ENCODE measurements around the gene ARF5. TPM values are rescaled to one million over a fixed set of nuclear protein-coding genes. Genes with fewer than 3 reads are reported as not detected.
A peak's percentile ranks its signal among the peaks of the same experiment; 100 is the strongest.

The ARF5 gene
- total RNA-seq, 1 experiment from 2014 or later: 172 TPM

- TF ChIP-seq CTCF (IDR thresholded peaks at IDR 0.05; ENCODE audit: insufficient read depth in 1 of 2, low read depth in 1 of 2, low read length in 1 of 2, severe bottlenecking in 1 of 2, unreplicated experiment in 1 of 2): no peak
- H3K9me3 ChIP-seq: no peaks in the 10 kb centered on the region
- DNase-seq: no peak
- ChIA-PET POLR2A (no interaction called here), CTCF (no interaction called here)
- H3K27me3 ChIP-seq (replicated peaks; ENCODE audit: control insufficient read depth, insufficient read depth, low read length): no peaks in the 10 kb centered on the region
- no peaks in the 10 kb centered on the region for H3K9me3 Mint-ChIP-seq (ENCODE audit: unreplicated experiment)
- no peak overlapping the region for H3K27ac Mint-ChIP-seq (ENCODE audit: unreplicated experiment)
- no peaks in the 10 kb centered on the region for H3K4me1 ChIP-seq
- intact Hi-C loops (cut with micrococcal nuclease; ENCODE audit: unreplicated experiment): no loop called here
- BruUV-seq (replicated peaks): no TSS peak
- 0 out of 2 replicates have a peak, but pooled peaks cover 1% of the 10 kb centered on the region for H3K36me3 ChIP-seq (ENCODE audit: control insufficient read depth, insufficient read depth, low read length)
- peaks cover 3% of the 10 kb centered on the region for H3K27me3 Mint-ChIP-seq (ENCODE audit: insufficient read depth, unreplicated experiment)
- no peak overlapping the region for H3K4me3 ChIP-seq (ENCODE audit: low read depth, low read length)
- H3K36me3 Mint-ChIP-seq (ENCODE audit: insufficient read depth, unreplicated experiment): peaks cover 19% of the 10 kb centered on the region
- H3K4me1 Mint-ChIP-seq (ENCODE audit: low read depth, unreplicated experiment): no peaks in the 10 kb centered on the region
- H3K4me3 Mint-ChIP-seq (ENCODE audit: unreplicated experiment): no peak overlapping the region
Measured at GRCh38 chr7:127595737-127596136, 7.5 kb downstream of the ARF5 start.

DNA sequence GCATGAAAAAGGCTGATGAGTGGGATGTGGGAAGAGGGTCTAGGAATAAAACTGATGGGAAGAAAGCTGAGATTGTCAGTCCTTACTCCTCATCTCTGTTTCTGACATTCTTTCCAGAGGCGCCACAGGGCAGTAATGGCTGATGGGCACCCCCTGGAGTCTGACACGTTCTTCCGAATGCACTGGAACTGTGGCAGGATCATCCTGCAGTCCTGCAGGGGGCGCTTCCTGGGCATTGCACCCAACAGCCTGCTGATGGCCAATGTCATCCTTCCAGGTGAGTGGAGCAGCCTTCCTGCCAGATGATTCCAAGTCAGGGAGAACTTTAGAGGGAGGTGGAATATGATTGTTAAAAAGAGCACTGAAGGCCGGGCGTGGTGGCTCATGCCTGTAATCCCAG, 10.1 kb downstream of the ARF5 start:
- peak; percentile 33 to 47 for TF ChIP-seq CTCF (IDR thresholded peaks at IDR 0.05; ENCODE audit: insufficient read depth in 1 of 2, low read depth in 1 of 2, low read length in 1 of 2, severe bottlenecking in 1 of 2, unreplicated experiment in 1 of 2)
- H3K36me3 Mint-ChIP-seq (ENCODE audit: insufficient read depth, unreplicated experiment): peaks cover 5% of the 10 kb centered on the region
- no peaks in the 10 kb centered on the region for H3K9me3 Mint-ChIP-seq (ENCODE audit: unreplicated experiment)
- peaks cover 10% of the 10 kb centered on the region for H3K27me3 Mint-ChIP-seq (ENCODE audit: insufficient read depth, unreplicated experiment)
- no peak overlapping the region for H3K4me3 ChIP-seq (ENCODE audit: low read depth, low read length)
- ChIA-PET CTCF (no interaction called here), POLR2A (no interaction called here)
- H3K36me3 ChIP-seq (ENCODE audit: control insufficient read depth, insufficient read depth, low read length): no peaks in the 10 kb centered on the region
- no peak overlapping the region for H3K4me3 Mint-ChIP-seq (ENCODE audit: unreplicated experiment)
- H3K27me3 ChIP-seq (replicated peaks; ENCODE audit: control insufficient read depth, insufficient read depth, low read length): no peaks in the 10 kb centered on the region
- no TSS peak for BruUV-seq (replicated peaks)
- H3K9me3 ChIP-seq: no peaks in the 10 kb centered on the region
- no peaks in the 10 kb centered on the region for H3K4me1 Mint-ChIP-seq (ENCODE audit: low read depth, unreplicated experiment)
- DNase-seq: peak in 1 of 2 experiments; percentile 49
- H3K4me1 ChIP-seq: no peaks in the 10 kb centered on the region
- intact Hi-C loops (cut with micrococcal nuclease; ENCODE audit: unreplicated experiment): loop anchor here (2.0 kb wide), 1 partner anchor 30 kb away; no protein-coding TSS in a partner anchor
- no peak overlapping the region for H3K27ac Mint-ChIP-seq (ENCODE audit: unreplicated experiment)

DNA sequence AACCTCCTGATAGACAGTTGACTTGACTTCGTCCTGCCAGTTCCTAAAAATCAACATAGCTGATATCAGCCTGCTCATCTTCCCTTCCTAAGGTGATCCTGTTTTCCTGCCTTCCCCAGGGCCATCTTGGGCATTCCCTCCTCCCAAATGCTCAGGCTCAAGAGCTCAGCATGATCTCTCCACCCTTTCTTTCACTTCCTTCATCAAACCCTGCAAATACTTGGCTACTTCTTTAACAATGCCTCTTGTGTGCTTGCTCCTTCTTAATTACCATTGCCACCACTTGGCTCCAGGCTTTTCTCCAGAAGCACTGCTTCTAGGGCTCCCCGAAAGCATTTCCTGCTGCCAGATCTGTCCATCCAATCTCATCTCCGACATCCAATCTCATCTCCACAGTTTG, 12.7 kb downstream of the ARF5 start:
- Histone ChIP-seq H3K4me3 (ENCODE audit: low read depth, low read length) (no peak overlapping the region), H3K4me1 (no peaks in the 10 kb centered on the region), H3K9me3 (no peaks in the 10 kb centered on the region), H3K36me3 (ENCODE audit: control insufficient read depth, insufficient read depth, low read length) (no peaks in the 10 kb centered on the region), H3K27me3 (replicated peaks; ENCODE audit: control insufficient read depth, insufficient read depth, low read length) (no peaks in the 10 kb centered on the region)
- BruUV-seq (replicated peaks): no TSS peak
- H3K36me3 Mint-ChIP-seq (ENCODE audit: insufficient read depth, unreplicated experiment): no peaks in the 10 kb centered on the region
- no peaks in the 10 kb centered on the region for H3K9me3 Mint-ChIP-seq (ENCODE audit: unreplicated experiment)
- TF ChIP-seq CTCF (IDR thresholded peaks at IDR 0.05; ENCODE audit: insufficient read depth in 1 of 2, low read depth in 1 of 2, low read length in 1 of 2, severe bottlenecking in 1 of 2, unreplicated experiment in 1 of 2): no peak
- POLR2A ChIA-PET: no interaction called here
- H3K27ac Mint-ChIP-seq (ENCODE audit: unreplicated experiment): no peak overlapping the region
- intact Hi-C loops (cut with micrococcal nuclease; ENCODE audit: unreplicated experiment): no loop called here
- no peak overlapping the region for H3K4me3 Mint-ChIP-seq (ENCODE audit: unreplicated experiment)
- no peak for DNase-seq
- H3K27me3 Mint-ChIP-seq (ENCODE audit: insufficient read depth, unreplicated experiment): peaks cover 13% of the 10 kb centered on the region
- no peaks in the 10 kb centered on the region for H3K4me1 Mint-ChIP-seq (ENCODE audit: low read depth, unreplicated experiment)
- CTCF ChIA-PET: interaction anchor here (0.8 kb wide), 1 partner anchor 12 kb away, joined by 3 read pairs; the partner anchor contains the start of gene ARF5

Measured in Caco-2 (cell line).